ENCODE data around the gene TEKT5.

GRCh38 chr16:10699756-10700155, 5.0 kb upstream of the TEKT5 start:
- TF ChIP-seq CTCF (conservative IDR thresholded peaks at IDR 0.05; ENCODE audit: low read depth, low read length) (no peak), EZH2 (IDR thresholded peaks at IDR 0.05; ENCODE audit: borderline replicate concordance, low read depth, low read length, poor library complexity, severe bottlenecking) (no peak)

Measured in A673 (cell line).